Measurements from ENCODE around the gene SEC14L5.
"Not testable (repeated sequence)": the region's sequence is repeated elsewhere in the genome, so short reads cannot be mapped to it uniquely, and the experiment has no call there.

The SEC14L5 gene

DNA sequence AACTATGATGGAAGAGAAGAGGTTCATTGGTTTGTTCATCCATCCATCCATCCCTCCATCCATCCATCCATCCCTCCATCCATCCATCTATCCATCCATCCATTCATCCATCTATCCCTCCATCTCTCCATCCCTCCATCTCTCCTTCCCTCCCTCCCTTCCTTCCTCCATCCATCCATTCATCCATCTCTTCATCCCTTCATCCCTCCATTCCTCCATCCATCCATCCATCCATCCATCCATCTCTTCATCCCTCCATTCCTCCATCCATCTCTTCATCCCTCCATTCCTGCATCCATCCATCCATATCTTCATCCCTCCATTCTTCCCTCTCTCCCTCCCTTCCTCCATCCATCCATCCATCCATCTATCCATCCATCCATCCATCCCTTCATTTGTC, 11.2 kb upstream of the SEC14L5 start:
- no peak overlapping the region for H3K27ac ChIP-seq (ENCODE audit: low read depth, low read length)
- H3K27me3 ChIP-seq (ENCODE audit: control insufficient read depth, insufficient read depth, low read length): no peaks in the 10 kb centered on the region
- peaks cover 32% of the 10 kb centered on the region for H3K4me1 ChIP-seq (ENCODE audit: control insufficient read depth, insufficient read depth, low read length)
- H3K36me3 ChIP-seq (ENCODE audit: control insufficient read depth, insufficient read depth, low read length): no peaks in the 10 kb centered on the region
- H3K4me3 ChIP-seq (ENCODE audit: low read length): no peak overlapping the region
- no peak overlapping the region for H3K9ac ChIP-seq (ENCODE audit: low read length)

DNA sequence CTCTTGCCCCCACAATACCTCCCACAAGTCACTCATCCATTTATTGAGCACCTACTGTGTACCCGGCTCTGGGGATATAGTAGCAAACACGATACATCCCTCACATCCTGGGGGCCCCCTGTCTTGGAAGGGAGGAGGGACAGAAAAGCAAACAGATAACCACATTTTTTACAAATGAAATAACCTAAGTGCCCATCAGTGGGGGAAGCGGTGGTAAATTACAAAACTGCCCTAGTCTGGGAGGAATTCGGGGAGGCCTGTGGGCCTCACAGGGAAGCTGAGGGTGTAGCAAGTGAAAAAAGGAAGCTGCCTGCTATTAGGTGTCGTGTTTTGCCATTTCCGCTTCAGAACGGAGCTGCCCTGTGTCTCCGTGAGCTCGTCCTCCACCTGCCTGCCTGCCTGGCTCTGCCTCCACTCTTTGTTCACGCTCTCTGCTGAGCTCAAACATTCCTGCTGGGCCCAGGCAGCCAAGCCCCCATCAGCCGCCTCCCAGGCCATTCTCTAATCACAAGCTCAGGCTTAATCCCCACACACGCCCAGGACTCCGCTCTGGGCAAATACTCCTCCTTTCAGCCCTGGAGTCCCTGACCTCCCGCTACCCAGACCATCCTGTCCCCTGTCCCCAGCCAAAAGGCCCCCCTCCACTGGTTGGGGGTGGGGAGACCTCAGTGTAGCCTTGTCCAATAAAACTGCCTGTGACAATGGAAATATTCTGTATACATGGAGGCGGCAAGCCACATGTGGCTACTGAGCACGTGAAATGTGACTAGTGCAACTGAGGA, 10.2 kb upstream of the SEC14L5 start:
- Histone ChIP-seq H3K9ac (ENCODE audit: low read length) (no peak overlapping the region), H3K27me3 (ENCODE audit: control insufficient read depth, insufficient read depth, low read length) (no peaks in the 10 kb centered on the region), H3K36me3 (ENCODE audit: control insufficient read depth, insufficient read depth, low read length) (no peaks in the 10 kb centered on the region), H3K4me1 (ENCODE audit: control insufficient read depth, insufficient read depth, low read length) (peaks cover 23% of the 10 kb centered on the region), H3K4me3 (ENCODE audit: low read length) (no peak overlapping the region), H3K27ac (ENCODE audit: low read depth, low read length) (no peak overlapping the region)

DNA sequence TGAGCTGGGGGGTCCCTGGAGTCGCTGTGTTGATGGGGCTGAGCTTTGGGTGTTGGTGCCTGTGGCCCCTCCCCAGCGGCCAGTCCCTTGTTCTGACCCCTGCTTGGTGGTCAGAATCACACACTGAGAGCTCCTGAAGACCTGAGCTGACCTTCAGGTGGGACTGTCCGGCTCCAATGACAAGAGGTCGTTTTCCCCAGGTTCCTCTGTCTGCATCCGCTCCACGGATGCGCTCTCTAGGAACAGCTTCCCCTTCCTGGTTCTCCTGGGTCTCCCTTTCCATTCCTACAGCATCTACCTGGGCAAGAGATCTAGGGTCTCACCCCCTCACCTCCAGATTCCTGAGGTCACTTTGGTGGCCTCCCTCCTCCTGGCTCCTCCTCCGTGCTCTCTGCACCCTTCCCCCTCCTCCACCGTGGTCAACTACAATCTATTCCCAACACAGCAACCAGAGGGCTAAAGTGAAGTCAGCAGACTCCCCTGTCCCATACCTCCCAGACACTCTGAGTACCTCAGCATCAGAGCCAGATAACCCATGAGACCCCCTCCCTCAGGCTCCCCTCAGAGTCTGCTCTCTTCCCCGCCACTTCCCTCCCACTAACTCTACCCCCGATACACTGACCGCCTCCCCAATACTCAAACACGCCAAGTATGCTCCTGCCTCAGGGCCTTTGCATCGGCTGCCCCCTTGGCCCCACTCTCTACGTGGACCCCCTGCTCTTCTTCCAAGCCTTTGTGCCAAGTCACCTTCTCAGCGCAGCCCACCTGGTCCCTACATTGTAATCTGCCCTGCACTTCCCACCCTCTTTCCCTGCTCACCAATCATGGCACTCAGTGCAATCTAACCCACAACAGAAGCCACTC, 9.0 kb upstream of the SEC14L5 start:
- Histone ChIP-seq H3K27ac (ENCODE audit: low read depth, low read length) (no peak overlapping the region), H3K4me1 (ENCODE audit: control insufficient read depth, insufficient read depth, low read length) (peaks cover 12% of the 10 kb centered on the region), H3K36me3 (ENCODE audit: control insufficient read depth, insufficient read depth, low read length) (no peaks in the 10 kb centered on the region), H3K9ac (ENCODE audit: low read length) (no peak overlapping the region), H3K27me3 (ENCODE audit: control insufficient read depth, insufficient read depth, low read length) (no peaks in the 10 kb centered on the region), H3K4me3 (ENCODE audit: low read length) (no peak overlapping the region)

DNA sequence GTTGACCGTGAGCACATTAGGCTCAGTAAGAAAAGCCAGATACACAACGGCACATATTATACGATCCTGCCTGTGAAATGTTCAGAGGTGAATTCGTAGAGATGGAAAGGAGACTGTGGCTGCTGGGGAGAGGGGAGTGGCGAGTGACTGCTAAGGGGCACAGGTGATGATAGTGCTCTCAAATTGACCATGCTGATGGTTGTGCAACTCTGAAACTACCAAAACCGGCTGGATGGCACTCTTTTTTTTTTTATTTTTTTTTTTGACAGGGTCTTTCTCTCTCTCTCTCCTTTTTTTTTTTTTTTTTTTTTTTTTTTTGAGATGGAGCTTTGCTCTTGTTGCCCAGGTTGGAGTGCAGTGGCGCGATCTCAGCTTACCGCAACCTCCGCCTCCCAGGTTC, 8.1 kb upstream of the SEC14L5 start:
- H3K4me1 ChIP-seq (ENCODE audit: control insufficient read depth, insufficient read depth, low read length): peaks cover 5% of the 10 kb centered on the region
- no peak overlapping the region for H3K27ac ChIP-seq (ENCODE audit: low read depth, low read length)
- no peak overlapping the region for H3K4me3 ChIP-seq (ENCODE audit: low read length)
- no peaks in the 10 kb centered on the region for H3K36me3 ChIP-seq (ENCODE audit: control insufficient read depth, insufficient read depth, low read length)
- no peaks in the 10 kb centered on the region for H3K27me3 ChIP-seq (ENCODE audit: control insufficient read depth, insufficient read depth, low read length)
- no peak overlapping the region for H3K9ac ChIP-seq (ENCODE audit: low read length)

DNA sequence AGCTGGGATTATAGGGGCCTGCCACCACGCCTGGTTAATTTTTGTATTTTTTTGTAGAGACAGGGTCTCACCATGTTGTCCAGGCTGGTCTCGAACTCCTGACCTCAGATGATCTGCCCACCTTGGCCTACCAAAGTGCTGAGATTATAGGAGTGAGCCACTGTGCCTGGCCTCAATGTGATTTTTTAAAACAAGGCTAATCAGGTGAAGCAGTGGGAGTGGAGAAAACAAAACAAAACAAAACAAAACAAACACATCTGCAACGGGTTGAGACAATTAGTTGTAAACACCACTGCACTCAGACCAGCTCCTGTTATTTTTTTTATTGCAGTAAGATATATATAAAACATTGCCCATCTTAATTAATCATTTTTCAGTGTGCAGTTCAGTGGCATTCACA, 6.5 kb upstream of the SEC14L5 start:
- H3K36me3 ChIP-seq (ENCODE audit: control insufficient read depth, insufficient read depth, low read length); H3K9ac ChIP-seq (ENCODE audit: low read length): not testable (repeated sequence)

DNA sequence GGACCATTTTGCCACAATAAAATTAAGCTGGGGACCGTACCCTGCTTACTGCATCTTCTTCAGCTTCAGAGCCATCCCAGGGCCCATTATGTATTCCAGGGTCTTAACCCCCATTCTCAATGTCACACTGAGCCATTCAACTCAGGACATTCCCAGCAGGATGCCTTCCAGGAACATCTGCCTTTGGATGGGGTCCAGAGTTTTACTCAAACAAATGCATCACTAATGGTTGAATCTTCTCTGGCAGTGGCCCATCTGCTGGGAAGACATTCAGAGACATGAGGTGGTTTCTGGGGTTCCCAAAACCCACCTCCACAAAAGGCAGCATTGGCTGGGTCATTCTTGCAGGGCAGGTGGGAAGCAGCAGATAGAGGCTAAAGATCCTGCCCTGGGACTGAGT, 3.4 kb upstream of the SEC14L5 start:
- H3K4me1 ChIP-seq (ENCODE audit: control insufficient read depth, insufficient read depth, low read length): peaks cover 5% of the 10 kb centered on the region
- H3K27ac ChIP-seq (ENCODE audit: low read depth, low read length): no peak overlapping the region
- H3K9ac ChIP-seq (ENCODE audit: low read length): no peak overlapping the region
- no peaks in the 10 kb centered on the region for H3K27me3 ChIP-seq (ENCODE audit: control insufficient read depth, insufficient read depth, low read length)
- H3K4me3 ChIP-seq (ENCODE audit: low read length): no peak overlapping the region
- no peaks in the 10 kb centered on the region for H3K36me3 ChIP-seq (ENCODE audit: control insufficient read depth, insufficient read depth, low read length)

More for the DNA sequence above, 6.5 kb upstream of the SEC14L5 start:
- not testable (repeated sequence) for H3K27me3 ChIP-seq (ENCODE audit: control insufficient read depth, insufficient read depth, low read length); H3K27ac ChIP-seq (ENCODE audit: low read depth, low read length); H3K4me3 ChIP-seq (ENCODE audit: low read length); H3K4me1 ChIP-seq (ENCODE audit: control insufficient read depth, insufficient read depth, low read length)

DNA sequence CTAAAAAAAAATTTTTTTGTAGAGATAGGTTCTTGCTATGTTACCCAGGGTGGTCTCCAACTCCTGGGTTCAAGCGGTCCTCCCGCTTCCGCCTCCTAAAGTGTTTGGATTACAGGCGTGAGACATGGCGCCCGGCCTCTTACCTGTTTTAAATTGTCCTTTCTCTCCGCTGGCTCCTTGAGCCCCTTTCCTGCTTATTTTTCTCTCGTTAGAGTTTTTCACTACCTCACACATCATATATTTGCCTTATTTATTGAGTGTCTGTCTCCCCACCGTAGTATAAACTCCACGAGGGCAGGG, 760 bp upstream of the SEC14L5 start:
- Histone ChIP-seq H3K27ac (ENCODE audit: low read depth, low read length) (no peak overlapping the region), H3K4me3 (ENCODE audit: low read length) (peak overlapping the region; percentile 65), H3K36me3 (ENCODE audit: control insufficient read depth, insufficient read depth, low read length) (no peaks in the 10 kb centered on the region), H3K4me1 (ENCODE audit: control insufficient read depth, insufficient read depth, low read length) (peaks cover 5% of the 10 kb centered on the region), H3K27me3 (ENCODE audit: control insufficient read depth, insufficient read depth, low read length) (no peaks in the 10 kb centered on the region), H3K9ac (ENCODE audit: low read length) (no peak overlapping the region)

DNA sequence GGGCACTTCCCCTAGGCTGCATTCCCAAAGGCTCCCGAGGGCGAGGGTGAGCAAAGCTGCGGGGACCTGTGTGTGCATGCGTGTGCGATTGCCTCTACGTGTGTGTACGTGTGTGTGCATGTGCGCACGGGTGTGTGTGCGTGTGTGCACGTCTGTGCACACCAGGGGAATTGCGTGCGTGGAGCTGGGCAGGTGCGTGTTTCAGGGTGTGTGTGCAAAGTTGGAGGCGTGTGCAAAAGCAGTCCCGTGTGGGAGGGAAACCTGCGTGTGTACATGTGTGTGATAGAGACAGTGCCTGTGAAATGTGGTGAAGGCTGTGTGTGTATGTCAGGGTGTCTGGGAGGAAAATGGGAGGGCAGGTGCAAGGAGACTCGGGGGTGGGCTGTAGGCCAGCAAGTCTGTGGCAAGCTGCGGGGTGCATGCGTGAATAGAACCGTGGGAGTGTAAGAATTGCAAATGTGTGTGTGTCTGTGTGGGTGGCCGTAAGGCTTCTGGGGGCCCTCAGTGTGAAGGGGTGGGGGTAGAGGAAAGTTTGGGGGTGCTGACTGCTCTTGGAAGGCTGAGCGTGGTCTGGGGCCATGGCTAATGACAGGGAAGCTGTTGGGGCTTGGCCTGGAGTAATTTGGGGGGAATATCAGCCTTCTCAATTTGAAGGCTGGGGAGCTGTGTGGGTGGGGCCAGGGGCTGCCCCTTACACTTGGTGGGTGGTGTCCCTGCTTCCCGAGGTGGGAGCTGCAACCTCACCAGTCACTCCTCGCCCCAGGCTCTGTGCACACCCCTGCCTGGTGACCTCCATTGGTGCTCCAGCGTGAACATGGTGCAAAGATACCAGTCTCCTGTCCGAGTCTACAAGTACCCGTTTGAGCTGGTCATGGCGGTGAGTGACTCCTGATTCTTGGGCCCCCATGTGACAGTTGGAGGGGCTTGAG, 644 bp downstream of the SEC14L5 start:
- Histone ChIP-seq H3K4me3 (ENCODE audit: low read length) (peak overlapping the region; percentile 63), H3K9ac (ENCODE audit: low read length) (no peak overlapping the region), H3K36me3 (ENCODE audit: control insufficient read depth, insufficient read depth, low read length) (no peaks in the 10 kb centered on the region), H3K27ac (ENCODE audit: low read depth, low read length) (no peak overlapping the region), H3K4me1 (ENCODE audit: control insufficient read depth, insufficient read depth, low read length) (peaks cover 5% of the 10 kb centered on the region), H3K27me3 (ENCODE audit: control insufficient read depth, insufficient read depth, low read length) (no peaks in the 10 kb centered on the region)

DNA sequence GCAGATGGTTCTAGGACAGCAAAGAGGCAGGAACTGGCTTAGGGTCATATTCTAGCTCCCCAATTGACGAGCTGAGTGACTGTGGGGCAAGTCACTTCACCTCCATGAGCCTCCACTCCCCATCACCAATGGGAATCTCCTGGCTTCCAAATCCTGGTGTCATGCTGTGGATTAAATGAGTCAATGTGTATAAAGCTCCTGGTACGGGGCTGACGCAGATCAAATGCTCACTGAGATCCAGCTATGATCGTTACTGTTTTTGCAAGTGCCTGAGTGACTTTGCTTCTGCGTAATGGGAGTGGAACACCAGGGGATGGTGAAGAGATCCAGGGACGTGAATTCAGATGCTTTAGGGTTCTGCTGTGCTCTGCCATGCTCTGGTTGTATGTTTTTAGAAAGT, 2.4 kb downstream of the SEC14L5 start:
- no peak overlapping the region for H3K9ac ChIP-seq (ENCODE audit: low read length)
- no peak overlapping the region for H3K27ac ChIP-seq (ENCODE audit: low read depth, low read length)
- no peak overlapping the region for H3K4me3 ChIP-seq (ENCODE audit: low read length)
- no peaks in the 10 kb centered on the region for H3K27me3 ChIP-seq (ENCODE audit: control insufficient read depth, insufficient read depth, low read length)
- no peaks in the 10 kb centered on the region for H3K36me3 ChIP-seq (ENCODE audit: control insufficient read depth, insufficient read depth, low read length)
- peaks cover 5% of the 10 kb centered on the region for H3K4me1 ChIP-seq (ENCODE audit: control insufficient read depth, insufficient read depth, low read length)

DNA sequence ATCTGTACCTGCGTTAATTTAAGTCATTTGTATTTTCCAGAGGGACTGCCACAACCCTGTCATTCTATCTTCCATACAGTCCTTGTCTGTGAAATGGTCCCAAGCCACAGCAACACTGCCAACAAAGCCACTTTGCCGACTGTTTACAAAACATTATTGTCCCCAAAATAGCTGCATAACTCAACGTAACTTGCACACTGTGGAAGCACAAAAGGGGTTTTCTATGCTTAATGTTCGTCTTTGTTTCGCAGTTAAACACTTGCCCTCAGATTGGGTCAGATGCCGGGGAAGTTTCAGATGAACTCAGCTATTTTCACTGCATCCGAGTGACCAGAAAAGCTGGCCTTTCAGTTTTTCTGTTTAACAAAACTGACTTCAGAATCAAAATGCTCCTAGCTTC, 4.6 kb downstream of the SEC14L5 start:
- Histone ChIP-seq H3K4me1 (ENCODE audit: control insufficient read depth, insufficient read depth, low read length) (peaks cover 3% of the 10 kb centered on the region), H3K27me3 (ENCODE audit: control insufficient read depth, insufficient read depth, low read length) (no peaks in the 10 kb centered on the region), H3K36me3 (ENCODE audit: control insufficient read depth, insufficient read depth, low read length) (no peaks in the 10 kb centered on the region), H3K9ac (ENCODE audit: low read length) (no peak overlapping the region), H3K4me3 (ENCODE audit: low read length) (no peak overlapping the region), H3K27ac (ENCODE audit: low read depth, low read length) (no peak overlapping the region)

DNA sequence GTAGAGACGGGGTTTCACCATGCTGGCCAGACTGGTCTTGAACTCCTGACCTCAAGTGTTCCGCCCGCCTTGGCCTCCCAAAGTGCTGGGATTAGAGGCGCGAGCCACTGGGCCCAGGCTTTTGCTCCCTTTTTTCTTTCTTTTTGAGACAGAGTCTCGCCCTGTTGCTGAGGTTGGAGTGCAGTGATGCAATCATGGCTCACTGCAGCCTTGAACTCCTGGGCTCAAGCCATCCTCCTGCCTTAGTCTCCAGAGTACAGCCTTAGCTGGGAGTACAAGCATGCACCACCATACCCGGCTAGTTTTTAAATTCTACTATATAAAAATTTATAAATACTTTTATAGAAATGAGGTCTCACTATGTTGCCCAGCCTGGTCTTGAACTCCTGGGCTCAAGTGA, 5.4 kb downstream of the SEC14L5 start:
- H3K27me3 ChIP-seq (ENCODE audit: control insufficient read depth, insufficient read depth, low read length); H3K4me3 ChIP-seq (ENCODE audit: low read length); H3K4me1 ChIP-seq (ENCODE audit: control insufficient read depth, insufficient read depth, low read length); H3K9ac ChIP-seq (ENCODE audit: low read length); H3K27ac ChIP-seq (ENCODE audit: low read depth, low read length); H3K36me3 ChIP-seq (ENCODE audit: control insufficient read depth, insufficient read depth, low read length): not testable (repeated sequence)

DNA sequence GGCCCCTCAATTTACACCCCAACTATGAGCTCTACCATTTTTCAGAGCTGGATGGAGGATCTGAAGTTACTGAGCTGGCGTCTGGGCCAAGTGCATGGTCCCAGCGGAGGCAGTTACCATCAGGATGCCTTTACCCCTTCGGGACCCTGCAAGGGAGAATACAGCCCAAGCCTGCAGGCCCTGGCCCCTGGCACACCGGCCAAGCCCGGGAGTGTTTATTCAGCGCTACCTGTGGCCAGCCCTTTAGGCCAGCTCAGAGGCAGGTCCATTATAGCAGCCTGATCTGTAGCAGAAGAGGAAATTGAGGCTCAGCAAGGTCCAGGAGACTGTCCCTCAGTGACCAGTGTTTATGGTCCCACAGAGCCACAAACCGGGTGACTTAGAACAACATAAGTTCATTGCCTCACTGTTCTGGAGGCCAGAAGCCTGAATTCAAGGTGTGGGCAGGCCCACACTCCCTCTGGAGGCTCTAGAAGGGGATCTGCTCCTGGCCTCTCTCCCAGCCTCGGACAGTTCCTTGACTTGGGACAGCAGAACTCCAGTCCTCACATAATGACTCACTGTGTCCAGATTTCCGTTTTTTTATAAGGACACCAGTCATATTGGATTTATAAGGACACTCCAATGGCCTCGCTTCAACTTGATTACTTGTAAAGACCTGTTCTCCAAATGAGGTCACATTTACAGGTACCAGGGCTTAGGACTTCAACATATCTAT, 8.8 kb downstream of the SEC14L5 start:
- H3K4me1 ChIP-seq (ENCODE audit: control insufficient read depth, insufficient read depth, low read length): no peaks in the 10 kb centered on the region
- H3K27me3 ChIP-seq (ENCODE audit: control insufficient read depth, insufficient read depth, low read length): no peaks in the 10 kb centered on the region
- H3K4me3 ChIP-seq (ENCODE audit: low read length): no peak overlapping the region
- H3K36me3 ChIP-seq (ENCODE audit: control insufficient read depth, insufficient read depth, low read length): no peaks in the 10 kb centered on the region
- no peak overlapping the region for H3K9ac ChIP-seq (ENCODE audit: low read length)
- no peak overlapping the region for H3K27ac ChIP-seq (ENCODE audit: low read depth, low read length)
